ENCODE data around the gene GATC.
A peak's percentile ranks its signal among the peaks of the same experiment; 100 is the strongest.

GATC gene

DNA sequence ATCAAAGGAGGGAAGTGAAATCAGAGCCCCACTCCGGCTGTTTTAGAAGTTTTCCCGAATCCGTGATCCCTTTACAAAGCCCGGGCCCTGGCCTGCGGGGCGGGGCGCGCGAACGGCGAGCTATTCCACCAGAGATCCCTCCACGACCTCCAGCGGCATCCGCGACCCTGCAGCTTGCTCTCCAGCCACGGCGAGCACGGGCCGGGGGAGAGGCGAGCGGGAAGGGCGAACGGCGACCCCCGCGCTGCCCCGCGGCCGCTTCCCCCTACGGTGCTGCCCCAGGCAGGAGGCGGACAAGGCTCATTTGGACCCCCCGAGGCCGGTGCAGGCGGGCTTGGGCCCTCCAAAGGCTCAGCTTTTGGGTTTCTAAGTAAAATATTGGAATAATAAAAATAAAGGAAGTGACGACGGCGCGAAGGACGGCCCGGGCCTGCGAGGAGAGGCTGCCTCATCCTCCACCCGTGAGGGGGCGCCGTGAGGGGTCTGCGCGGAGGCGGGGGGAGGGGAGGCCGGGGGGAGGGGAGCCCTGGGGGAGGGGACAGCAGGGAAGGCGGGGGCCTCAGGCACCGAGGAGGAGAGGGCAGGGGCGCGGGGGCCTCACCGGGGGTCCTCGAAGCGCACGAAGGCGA is 22.7 kb downstream of the GATC start:
- no peak for DNase-seq (ENCODE audit: low read depth)
- H3K4me3 ChIP-seq (ENCODE audit: low read depth, low read length), result peak overlapping the region; percentile 60
- peak; percentile 6 for TF ChIP-seq CTCF (IDR thresholded peaks at IDR 0.05; ENCODE audit: insufficient read depth, low read depth, low read length, missing control alignments)

- peak; percentile 95 for TF ChIP-seq CTCF (IDR thresholded peaks at IDR 0.05; ENCODE audit: insufficient read depth, low read depth, low read length, missing control alignments)
- peak within 1 kb of the TSS; percentile 82 for H3K4me3 ChIP-seq (ENCODE audit: low read depth, low read length)
- peak; percentile 99 for DNase-seq (ENCODE audit: low read depth)
These were observed 23.4 kb downstream of the GATC start, which contains the start of gene SRSF9 for GRCh38 chr12:120469450-120470149. TSS of gene SRSF9 (minus strand) at chr12:120469748. CDS start at chr12:120469609, 139 bp downstream.

- no peak for TF ChIP-seq CTCF (IDR thresholded peaks at IDR 0.05; ENCODE audit: insufficient read depth, low read depth, low read length, missing control alignments)
- peak; percentile 11 for DNase-seq (ENCODE audit: low read depth)
- peak overlapping the region; percentile 82 for H3K4me3 ChIP-seq (ENCODE audit: low read depth, low read length)
These were observed 24.0 kb downstream of the GATC start for GRCh38 chr12:120470150-120470784.

GRCh38 chr12:120472521-120472920 is 26.3 kb downstream of the GATC start:
- H3K4me3 ChIP-seq (ENCODE audit: low read depth, low read length), result no peak overlapping the region
- TF ChIP-seq CTCF (IDR thresholded peaks at IDR 0.05; ENCODE audit: insufficient read depth, low read depth, low read length, missing control alignments), result no peak
- no peak for DNase-seq (ENCODE audit: low read depth)

DNA sequence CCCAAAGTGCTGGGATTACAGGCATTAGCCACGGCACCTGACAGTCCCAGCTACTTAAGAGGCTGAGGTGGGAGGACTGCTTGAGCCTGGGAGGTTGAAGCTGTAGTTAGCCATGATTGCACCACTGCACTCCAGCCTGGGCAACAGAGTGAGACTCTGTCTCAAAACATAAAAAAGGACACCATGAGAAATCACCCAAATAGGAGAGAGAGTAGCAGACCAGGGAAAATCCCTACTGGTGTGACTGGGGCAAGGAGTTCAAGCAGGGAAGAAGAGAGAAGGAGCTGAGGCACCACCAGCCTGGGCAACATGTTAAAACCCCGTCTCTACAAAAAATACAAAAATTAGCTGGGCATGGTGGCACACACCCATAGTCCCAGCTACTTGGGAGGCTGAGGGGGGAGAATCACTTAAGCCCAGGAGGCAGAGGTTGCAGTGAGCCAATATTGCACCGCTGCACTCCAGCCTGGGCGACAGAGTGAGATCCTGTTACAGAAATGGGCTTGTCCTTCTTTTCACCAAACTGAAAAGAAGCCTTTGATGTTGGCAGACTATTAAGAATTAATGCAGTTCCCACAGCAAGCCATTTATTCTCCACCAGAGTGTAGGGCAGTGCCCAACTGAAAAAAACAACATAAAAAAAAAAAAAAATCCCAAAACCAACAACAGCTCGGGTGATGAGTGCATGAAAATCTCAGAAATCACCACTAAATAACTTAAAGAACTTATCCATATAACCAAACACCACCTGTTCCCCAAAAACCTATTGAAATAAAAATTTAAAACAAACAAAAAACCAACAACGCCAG is 27.8 kb downstream of the GATC start:
- no peak overlapping the region for H3K4me3 ChIP-seq (ENCODE audit: low read depth, low read length)
- DNase-seq (ENCODE audit: low read depth), result no peak
- no peak for TF ChIP-seq CTCF (IDR thresholded peaks at IDR 0.05; ENCODE audit: insufficient read depth, low read depth, low read length, missing control alignments)

DNA sequence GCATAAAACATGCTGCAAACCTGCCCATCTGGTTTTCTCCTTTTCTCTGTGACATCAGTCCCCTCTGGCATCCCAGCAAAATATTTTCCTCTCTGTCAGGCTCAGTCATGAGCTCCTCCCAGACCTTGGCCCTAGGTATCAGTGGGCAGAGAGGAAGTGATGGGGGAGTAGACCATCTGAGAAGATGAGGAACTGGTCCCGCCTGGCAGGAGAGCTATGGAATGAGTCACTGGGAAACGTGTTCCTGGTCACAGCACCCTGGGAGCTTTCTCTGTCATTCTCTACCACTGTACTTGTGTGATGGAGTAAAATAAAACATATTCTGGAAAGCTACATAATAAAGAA is 28.3 kb downstream of the GATC start:
- no peak overlapping the region for H3K4me3 ChIP-seq (ENCODE audit: low read depth, low read length)
- DNase-seq (ENCODE audit: low read depth), result no peak
- no peak for TF ChIP-seq CTCF (IDR thresholded peaks at IDR 0.05; ENCODE audit: insufficient read depth, low read depth, low read length, missing control alignments)

Measured in GM12865 (cell line).